Fibroblast of skin of abdomen (primary cell): Measurements from ENCODE around the gene SLC25A13.

Source experiments
- DNase-seq: peaks from one replicate; pipeline ENCODE4 v3.0.0-alpha.2; 2013

SLC25A13 gene

DNA sequence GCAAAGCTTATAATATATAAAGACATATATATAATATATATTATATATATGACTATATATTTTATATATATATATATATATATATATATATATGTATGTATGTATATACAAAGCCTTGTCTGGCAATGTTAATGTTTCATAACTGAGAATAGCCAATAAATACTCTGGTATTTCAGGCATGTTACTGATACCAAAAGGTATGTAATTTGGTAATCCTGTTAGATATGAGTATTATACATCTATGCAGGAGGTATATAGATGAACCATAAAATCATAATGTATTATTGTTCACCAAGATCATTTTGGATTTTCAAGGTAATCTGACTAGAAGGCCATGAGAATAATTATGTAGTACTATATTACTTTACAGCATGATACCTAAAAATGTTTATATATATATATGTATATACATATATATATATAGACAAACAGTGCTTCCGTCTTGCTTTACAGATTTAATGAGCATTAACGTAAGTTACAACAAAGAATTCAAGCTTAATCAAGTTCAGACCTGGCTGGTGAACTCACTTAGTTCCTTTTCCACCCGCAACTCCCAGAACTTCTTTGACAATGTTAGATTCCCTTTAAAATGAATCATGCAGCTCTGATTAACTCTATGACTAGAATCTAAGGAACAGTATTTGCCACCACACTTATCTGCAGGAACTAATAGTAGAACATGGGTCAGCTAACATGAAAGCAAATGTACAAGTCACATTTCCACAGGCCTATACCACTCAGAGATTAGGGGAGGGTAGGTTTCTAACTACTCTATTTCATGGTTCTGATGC is 82.7 kb downstream of the SLC25A13 start:
- DNase-seq: no peak

DNA sequence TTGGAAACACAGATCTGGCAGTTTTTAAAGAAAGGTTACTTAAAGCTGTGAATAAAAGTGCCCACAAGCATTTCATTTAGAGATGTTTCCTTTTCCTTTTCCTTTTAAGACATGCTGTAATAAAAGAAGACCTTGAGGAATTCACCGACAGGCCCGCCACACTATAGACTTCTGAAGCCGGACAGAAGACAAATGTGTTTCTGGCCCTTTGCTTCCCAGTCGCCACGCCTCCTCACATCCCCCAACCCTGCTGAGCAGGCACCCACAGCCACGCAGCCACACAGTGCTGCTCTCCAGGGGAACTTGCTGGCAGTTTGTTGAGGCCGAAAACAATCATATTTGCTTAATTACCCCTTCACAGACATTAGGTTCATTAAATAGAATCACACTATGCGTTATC is 83.4 kb downstream of the SLC25A13 start:
- DNase-seq: no peak

DNA sequence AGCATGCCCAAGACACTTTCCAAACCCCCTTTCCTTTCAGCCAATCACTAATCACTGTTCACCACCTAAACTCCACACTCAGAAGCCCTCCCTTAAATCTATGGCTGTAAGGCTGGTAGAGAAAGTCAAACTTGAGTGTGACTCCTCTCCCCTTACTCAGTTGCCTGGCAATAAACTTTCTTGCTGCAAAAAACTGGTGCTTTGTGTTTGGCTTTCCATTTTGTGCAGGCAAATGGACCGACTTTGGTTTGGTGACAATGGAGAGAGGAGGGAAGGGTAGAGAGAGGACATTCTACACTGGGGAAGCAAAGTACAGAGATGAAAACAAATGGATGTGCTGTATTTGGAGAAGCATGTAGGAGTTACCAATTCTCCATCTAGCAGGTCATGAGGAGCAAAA is 84.9 kb downstream of the SLC25A13 start:
- DNase-seq: no peak

GRCh38 chr7:96236198-96237039 is 85.5 kb downstream of the SLC25A13 start:
- peak; percentile 90 for DNase-seq

DNA sequence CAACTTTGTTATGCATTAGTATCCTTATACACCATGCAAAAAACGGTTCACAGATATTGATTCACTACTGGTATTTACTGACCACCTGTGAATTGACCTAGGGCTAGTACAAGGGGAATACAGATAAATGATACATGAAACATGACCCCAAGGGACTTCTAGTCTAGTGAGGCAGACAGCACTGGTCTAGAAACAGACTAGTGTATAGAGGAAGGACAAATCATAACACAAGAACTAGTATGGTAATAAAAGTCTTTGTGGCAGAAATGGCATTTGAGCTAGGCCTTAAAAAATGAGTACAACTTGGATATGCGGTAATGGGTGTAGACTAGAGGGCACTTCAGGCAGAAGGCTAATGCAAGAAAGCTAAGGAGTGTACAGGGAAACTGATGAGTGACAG is 86.6 kb downstream of the SLC25A13 start:
- DNase-seq: no peak

DNA sequence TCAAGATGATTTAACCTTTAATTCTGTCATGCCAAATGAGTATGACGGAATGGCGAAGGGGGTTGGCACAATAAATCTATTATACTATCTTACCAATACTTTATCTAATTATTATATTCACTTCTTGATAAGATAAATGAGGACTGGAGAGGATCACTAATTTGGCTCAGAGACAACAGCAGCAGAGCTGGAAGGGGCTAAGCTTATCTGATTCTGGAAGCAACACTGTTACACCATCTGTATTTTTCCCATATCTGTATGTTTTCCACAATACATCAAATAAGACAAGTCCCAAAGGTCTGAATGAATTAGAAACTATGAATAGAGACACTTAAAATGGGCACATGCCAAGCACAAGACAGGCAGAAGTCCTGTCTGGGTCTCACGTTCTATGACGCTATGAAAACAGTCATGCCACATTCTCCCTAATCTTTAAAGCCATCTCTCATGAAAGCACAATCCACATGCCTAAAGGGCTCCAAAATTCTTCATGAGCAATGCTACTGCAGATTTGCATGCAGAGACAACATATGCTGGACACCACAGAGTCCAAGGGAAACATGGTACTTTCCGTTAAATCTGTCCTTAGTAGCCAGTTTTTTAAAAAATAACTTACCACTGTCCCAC is 88.3 kb downstream of the SLC25A13 start:
- DNase-seq: no peak

DNA sequence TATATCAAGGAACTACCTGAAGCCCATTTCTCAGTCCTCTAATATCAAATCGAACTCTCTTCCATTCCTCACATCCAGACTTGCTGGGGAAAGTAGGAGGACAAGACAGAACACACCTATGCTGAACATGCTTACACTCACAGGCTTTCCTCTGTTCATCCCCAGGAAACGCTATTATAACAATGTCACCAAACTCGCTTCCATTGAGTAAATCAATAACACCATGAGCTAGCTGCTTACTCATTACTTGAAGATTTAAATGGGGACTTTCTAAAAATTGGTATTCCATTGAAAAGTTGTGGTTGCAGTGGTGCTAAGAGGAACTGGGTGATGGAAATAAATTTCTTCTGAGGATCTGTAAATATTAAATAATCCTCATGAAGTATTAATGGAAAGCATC is 88.8 kb downstream of the SLC25A13 start:
- DNase-seq: no peak

DNA sequence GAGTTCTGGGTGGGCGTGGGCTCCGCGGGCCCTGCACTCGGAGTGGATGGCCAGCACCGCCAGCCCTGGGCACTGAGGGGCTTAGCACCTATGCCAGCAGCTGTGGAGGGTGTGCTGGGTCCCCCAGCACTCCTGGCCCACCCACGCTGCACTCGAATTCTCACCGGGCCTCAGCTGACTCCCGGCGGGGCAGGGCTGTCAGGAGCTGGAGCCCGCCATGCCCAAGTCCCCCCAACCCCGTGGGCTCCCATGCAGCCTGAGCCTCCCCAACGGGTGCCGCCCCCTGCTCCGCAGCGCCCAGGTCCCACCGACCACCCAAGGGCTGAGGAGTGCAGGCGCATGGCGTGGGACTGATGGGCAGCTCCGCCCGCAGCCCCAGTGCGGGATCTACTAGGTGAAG is 93.1 kb downstream of the SLC25A13 start:
- DNase-seq: no peak

GRCh38 chr7:96225251-96225650 is 96.6 kb downstream of the SLC25A13 start:
- DNase-seq: no peak

DNA sequence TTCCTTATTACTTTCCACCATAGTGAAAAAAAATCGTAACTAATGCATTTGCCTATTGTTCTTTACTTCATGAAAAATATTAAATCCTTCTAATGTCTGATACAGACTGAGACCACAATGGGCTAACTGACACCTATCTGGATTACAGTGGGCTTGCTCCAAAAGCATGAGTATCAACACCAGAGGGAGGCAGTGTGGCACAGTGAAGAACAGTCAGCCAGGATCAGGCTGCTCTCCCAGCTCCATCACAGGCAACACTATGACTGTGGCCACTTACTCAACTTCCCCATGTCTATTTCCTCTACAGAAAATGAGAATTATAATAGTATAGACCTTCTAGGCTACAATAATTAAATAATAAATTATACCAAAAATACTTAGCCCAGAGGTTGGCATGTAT is 97.2 kb downstream of the SLC25A13 start:
- no peak for DNase-seq

DNA sequence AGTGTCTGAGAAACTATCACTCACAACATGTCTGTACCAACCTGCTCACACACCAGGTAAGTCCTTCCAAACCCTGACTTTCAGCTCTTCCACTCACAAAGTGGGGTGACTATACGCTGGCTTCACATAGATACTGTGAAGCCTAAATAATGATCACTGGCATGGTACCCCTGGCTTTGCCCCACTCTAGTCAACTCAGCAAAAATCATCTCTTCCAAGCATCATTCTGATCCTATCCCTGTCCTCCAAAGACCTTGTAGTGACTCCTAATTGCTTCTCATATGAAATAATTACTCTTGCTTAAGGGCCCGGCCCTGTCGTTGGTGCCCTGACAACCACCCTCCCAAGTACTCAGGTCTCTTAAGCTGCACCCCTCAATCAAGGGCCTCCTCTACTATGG is 97.8 kb downstream of the SLC25A13 start:
- DNase-seq: no peak

- no peak for DNase-seq
Measured at GRCh38 chr7:96221888-96222287, 100.0 kb downstream of the SLC25A13 start.

- peak; percentile 67 for DNase-seq
Measured at GRCh38 chr7:96219378-96220130, 102.3 kb downstream of the SLC25A13 start.

DNA sequence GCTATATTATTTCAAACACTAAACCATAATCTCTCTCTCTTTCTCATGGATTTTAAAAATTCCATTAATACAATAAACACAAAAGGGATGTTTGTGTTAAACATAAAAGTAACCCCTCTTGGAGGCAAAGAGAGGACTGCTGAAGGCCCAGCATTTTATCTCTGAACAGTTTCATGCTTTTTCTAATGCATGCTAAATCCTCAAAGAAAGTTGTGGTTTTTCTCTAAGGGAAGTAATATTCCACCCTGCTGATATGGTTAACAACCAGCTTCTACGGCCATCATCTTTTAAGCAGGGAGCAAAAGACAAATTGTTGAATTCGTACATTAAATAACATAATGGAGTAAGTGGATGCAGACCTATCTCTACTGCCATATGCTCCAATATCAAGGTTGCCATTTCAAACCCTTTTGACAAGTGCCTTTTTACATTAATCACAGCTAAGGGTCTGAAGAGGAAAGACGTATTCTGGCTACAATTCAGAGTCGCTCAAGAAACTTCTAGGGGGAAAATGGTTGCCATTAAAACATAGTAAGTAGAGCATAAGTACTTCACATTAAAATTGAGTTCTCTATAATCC is 103.1 kb downstream of the SLC25A13 start:
- no peak for DNase-seq

- DNase-seq: no peak
Measured at GRCh38 chr7:96217147-96217546, 104.8 kb downstream of the SLC25A13 start.

DNA sequence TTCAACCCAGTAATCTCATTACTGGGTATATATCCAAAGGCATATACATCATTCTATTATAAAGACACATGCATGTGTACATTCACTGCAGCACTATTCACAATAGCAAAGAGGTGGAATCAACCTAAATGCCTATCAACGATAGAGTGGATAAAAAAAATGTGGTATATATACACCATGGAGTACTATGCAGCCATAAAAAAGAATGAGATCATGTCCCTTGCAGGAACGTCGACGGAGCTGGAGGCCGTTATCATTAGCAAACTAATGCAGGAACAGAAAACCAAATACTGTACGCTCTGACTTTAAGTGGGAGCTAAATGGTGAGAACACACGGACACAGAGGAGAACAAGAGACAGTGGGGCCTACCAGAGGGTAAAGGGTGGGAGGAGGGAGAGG is 105.5 kb downstream of the SLC25A13 start:
- no peak for DNase-seq

DNA sequence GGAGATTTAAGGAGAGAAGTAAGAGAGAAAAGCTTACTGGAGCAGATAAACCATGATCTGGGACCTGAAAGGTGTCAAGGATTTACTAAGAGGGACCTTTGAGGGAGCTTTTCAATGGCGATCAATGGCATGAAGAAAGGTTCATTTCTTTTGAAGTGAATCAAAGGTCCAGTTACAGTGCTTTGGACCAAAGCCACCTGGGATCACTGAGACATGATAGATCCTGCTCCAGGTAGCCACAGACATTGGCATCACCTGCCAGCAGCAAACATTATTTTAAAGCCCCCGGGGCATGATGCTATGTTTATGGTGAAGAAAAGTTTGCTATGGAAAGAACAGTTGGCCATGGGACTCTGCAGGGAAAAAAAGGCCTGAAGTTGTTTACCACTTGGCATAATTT is 109.4 kb downstream of the SLC25A13 start:
- no peak for DNase-seq

GRCh38 chr7:96211954-96212353 is 109.9 kb downstream of the SLC25A13 start:
- DNase-seq: no peak

GRCh38 chr7:96205665-96206064 is 116.2 kb downstream of the SLC25A13 start:
- DNase-seq: no peak

DNA sequence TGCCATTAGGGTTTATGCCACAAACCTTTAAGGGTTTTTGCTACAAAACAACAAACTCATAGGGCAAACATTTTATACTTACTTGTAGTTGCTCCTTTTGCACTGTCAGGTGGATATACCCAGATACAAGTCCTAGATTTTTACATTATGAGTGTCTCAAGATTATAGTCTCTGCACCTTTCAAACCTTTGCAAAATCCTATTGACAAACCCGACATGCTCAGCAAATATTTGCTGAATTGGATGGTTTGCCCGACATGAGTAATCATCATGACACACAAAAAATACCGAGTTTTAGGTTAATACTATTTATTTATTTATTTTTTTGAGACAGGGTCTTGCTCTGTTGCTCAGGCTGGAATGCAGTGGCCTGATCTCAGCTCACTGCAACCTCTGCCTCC is 117.3 kb downstream of the SLC25A13 start:
- no peak for DNase-seq

GRCh38 chr7:96203786-96204185 is 118.1 kb downstream of the SLC25A13 start:
- DNase-seq: no peak

GRCh38 chr7:96202102-96202501 is 119.8 kb downstream of the SLC25A13 start:
- DNase-seq: no peak
